A673 (cell line): ENCODE results near the gene SLC22A23. TPM values are rescaled to one million over a fixed set of nuclear protein-coding genes. Genes with fewer than 3 reads are reported as not detected.

ENCODE experiments used
- BruUV-seq: library from RNA; stranded (reverse); fragments of 400-500 nt; replicated peaks from 2 replicates; lab custom pipeline; 2021; lab: Mats Ljungman, UMichigan
- CTCF ChIA-PET: fragments of 300-600 bp; sonication (Branson Sonifier 250); formaldehyde crosslinking; loops from one replicate; lab custom pipeline; 2022; ENCODE audit warnings: antibody characterized with exemption; lab: Charles Lee
- POLR2A ChIA-PET: fragments of 300-600 bp; sonication (Branson Sonifier 250); formaldehyde crosslinking; loops from one replicate; lab custom pipeline; 2022; ENCODE audit warnings: antibody characterized with exemption; ENCODE audit not compliant: low non-redundant PET; lab: Charles Lee
- DNase-seq: peaks from one replicate; pipeline ENCODE4 v3.0.0-alpha.2; 2015; ENCODE audit warnings: low spot score
- H3K27ac ChIP-seq: fragments of 200-600 bp; sonication (generic); 2 replicates; pipeline ENCODE4 v1.5.1; 2016; ENCODE audit warnings: mixed run types, low read depth, mild to moderate bottlenecking, mixed read lengths, antibody characterized with exemption, low read length; ENCODE audit not compliant: poor library complexity, severe bottlenecking
- H3K27me3 ChIP-seq: fragments of 200-600 bp; sonication (generic); replicated peaks from 2 replicates; pipeline ENCODE4 v1.6.1; 2017; ENCODE audit warnings: mixed run types, low read depth, mild to moderate bottlenecking, mixed read lengths, antibody characterized with exemption, low read length; ENCODE audit not compliant: insufficient read depth, poor library complexity
- H3K36me3 ChIP-seq: fragments of 200-600 bp; sonication (generic); 2 replicates; pipeline ENCODE4 v1.6.1; 2016; ENCODE audit warnings: mixed run types, mild to moderate bottlenecking, mixed read lengths, antibody characterized with exemption, low read length; ENCODE audit not compliant: insufficient read depth, poor library complexity, severe bottlenecking
- H3K4me1 ChIP-seq: fragments of 200-600 bp; sonication (generic); 2 replicates; pipeline ENCODE4 v1.6.1; 2017; ENCODE audit warnings: mixed run types, mild to moderate bottlenecking, mixed read lengths, antibody characterized with exemption, low read length; ENCODE audit not compliant: insufficient read depth, poor library complexity, severe bottlenecking
- H3K4me3 ChIP-seq: fragments of 200-600 bp; sonication (generic); 2 replicates; pipeline ENCODE4 v1.5.1; 2016; ENCODE audit warnings: low read depth, mixed run types, mild to moderate bottlenecking, mixed read lengths, low read length; ENCODE audit not compliant: poor library complexity, severe bottlenecking
- H3K9me3 ChIP-seq: fragments of 200-600 bp; sonication (generic); 2 replicates; pipeline ENCODE4 v1.6.1; 2016; ENCODE audit warnings: mixed run types, low read depth, mild to moderate bottlenecking, mixed read lengths, antibody characterized with exemption, low read length; ENCODE audit not compliant: poor library complexity, severe bottlenecking
- EZH2 ChIP-seq: fragments of 200-600 bp; sonication (generic); IDR thresholded peaks from 2 replicates; pipeline ENCODE4 v1.6.1; 2017; ENCODE audit warnings: borderline replicate concordance, low read depth, mild to moderate bottlenecking, mixed read lengths, antibody characterized with exemption, low read length; ENCODE audit not compliant: poor library complexity, severe bottlenecking
- intact Hi-C: fragments of 100-400 bp; cut with micrococcal nuclease; formaldehyde crosslinking; loops from one replicate; pipeline ENCODE4 v1.10.0; 2022; ENCODE audit not compliant: unreplicated experiment
- total RNA-seq: library from RNA; stranded (reverse); gene quantifications from 2 replicates; pipeline ENCODE4 v1.2.3, GENCODE V29; 2021
- TF ChIP-seq, protein P1 (sequence below): fragments of 300-800, 200-600 bp; sonication (generic); conservative IDR thresholded peaks from 2 replicates; pipeline ENCODE4 v1.5.1; 2017; ENCODE audit warnings: low read depth, mild to moderate bottlenecking, antibody characterized with exemption, low read length, moderate library complexity, mixed read lengths

SLC22A23 gene
- total RNA-seq, 1 experiment from 2014 or later = 6.2 TPM

- Histone ChIP-seq H3K4me3 (no peak overlapping the region), H3K9me3 (no peaks in the 10 kb centered on the region), H3K36me3 (no peaks in the 10 kb centered on the region), H3K27me3 (no peaks in the 10 kb centered on the region), H3K27ac (no peak overlapping the region), H3K4me1 (no peaks in the 10 kb centered on the region)
- DNase-seq = no peak
- ChIA-PET CTCF (interaction anchor here (0.6 kb wide), 2 partner anchors 126 to 416 kb away, joined by 6 to 8 read pairs; no protein-coding TSS in a partner anchor), POLR2A (no interaction called here)
- no TSS peak for BruUV-seq
- intact Hi-C loops = no loop called here
- TF ChIP-seq, protein P1, sequence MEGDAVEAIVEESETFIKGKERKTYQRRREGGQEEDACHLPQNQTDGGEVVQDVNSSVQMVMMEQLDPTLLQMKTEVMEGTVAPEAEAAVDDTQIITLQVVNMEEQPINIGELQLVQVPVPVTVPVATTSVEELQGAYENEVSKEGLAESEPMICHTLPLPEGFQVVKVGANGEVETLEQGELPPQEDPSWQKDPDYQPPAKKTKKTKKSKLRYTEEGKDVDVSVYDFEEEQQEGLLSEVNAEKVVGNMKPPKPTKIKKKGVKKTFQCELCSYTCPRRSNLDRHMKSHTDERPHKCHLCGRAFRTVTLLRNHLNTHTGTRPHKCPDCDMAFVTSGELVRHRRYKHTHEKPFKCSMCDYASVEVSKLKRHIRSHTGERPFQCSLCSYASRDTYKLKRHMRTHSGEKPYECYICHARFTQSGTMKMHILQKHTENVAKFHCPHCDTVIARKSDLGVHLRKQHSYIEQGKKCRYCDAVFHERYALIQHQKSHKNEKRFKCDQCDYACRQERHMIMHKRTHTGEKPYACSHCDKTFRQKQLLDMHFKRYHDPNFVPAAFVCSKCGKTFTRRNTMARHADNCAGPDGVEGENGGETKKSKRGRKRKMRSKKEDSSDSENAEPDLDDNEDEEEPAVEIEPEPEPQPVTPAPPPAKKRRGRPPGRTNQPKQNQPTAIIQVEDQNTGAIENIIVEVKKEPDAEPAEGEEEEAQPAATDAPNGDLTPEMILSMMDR = no peak
- no peak for TF ChIP-seq EZH2
Measured at GRCh38 chr6:3289664-3290055, 167.2 kb downstream of the SLC22A23 start.

DNA sequence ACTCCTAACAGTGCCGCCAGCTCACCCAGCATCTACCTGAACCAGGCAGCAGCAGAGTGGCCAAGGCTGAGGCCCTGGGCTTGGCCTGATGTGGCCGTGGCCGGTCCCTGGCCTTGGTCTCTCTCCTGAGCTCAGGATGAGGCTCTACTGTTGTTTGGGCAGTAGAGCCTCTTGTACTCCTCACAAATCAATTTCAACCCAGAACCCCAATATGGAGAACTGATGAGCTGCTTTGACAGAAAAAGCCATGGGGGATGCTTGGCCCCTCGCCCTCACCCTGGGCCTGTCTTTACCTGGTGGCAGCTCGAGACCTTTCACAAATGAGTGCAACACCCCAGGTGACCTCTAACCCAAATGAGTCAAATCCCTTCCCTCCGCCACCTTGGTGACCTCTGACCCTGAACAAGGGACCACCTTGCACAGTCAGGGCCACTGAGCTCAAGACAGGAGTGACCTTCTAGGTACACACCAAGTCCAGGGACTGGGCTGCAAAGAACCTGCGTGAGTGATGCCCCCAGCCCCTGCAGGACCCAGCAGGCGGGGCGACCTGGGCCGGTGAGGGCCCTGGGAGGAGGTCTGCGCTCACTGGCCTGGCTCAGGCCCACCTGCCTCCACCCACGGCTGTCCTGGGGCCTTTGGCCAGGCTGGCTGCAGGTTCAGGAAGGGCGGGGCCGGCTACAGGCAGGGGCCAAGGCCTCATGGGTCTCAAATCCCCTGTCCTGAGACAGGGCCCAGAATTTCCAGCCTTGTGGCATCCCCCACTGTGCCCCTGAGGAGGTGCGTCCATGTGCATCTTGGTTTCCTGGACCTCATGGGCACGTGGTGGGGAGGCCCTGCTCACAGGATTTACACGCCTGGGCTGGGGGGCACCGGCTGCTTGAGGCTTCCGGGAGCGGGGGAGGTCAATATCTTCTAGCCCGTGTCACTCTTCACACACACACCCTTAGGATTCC is 167.9 kb downstream of the SLC22A23 start:
- Histone ChIP-seq H3K36me3 (no peaks in the 10 kb centered on the region), H3K4me3 (no peak overlapping the region), H3K9me3 (no peaks in the 10 kb centered on the region), H3K27me3 (no peaks in the 10 kb centered on the region), H3K27ac (no peak overlapping the region), H3K4me1 (peaks cover 5% of the 10 kb centered on the region)
- DNase-seq = no peak
- POLR2A ChIA-PET = no interaction called here
- CTCF ChIA-PET = interaction anchor here (0.6 kb wide), 1 partner anchor 416 kb away, joined by 6 read pairs; no protein-coding TSS in a partner anchor
- BruUV-seq = no TSS peak
- no peak for TF ChIP-seq EZH2
- TF ChIP-seq, protein P1 = no peak
- intact Hi-C loops = no loop called here

GRCh38 chr6:3287976-3288707 is 168.7 kb downstream of the SLC22A23 start:
- H3K4me3 ChIP-seq = no peak overlapping the region
- H3K36me3 ChIP-seq = no peaks in the 10 kb centered on the region
- no peak for DNase-seq
- TF ChIP-seq EZH2 = no peak
- TF ChIP-seq, protein P1 = no peak
- peaks cover 6% of the 10 kb centered on the region for H3K4me1 ChIP-seq
- no peaks in the 10 kb centered on the region for H3K27me3 ChIP-seq
- H3K27ac ChIP-seq = no peak overlapping the region
- no TSS peak for BruUV-seq
- H3K9me3 ChIP-seq = no peaks in the 10 kb centered on the region
- ChIA-PET CTCF (no interaction called here), POLR2A (no interaction called here)
- intact Hi-C loops = no loop called here
